Measurements from ENCODE around the gene INTS6L.
"Not testable (repeated sequence)": the region's sequence is repeated elsewhere in the genome, so short reads cannot be mapped to it uniquely, and the experiment has no call there.

Gene INTS6L

GRCh38 chrX:135595543-135595942 lies 75.1 kb downstream of the INTS6L start:
- DNase-seq (ENCODE audit: extremely low read depth in 1 of 2, low read depth in 1 of 2) = no peak

DNA sequence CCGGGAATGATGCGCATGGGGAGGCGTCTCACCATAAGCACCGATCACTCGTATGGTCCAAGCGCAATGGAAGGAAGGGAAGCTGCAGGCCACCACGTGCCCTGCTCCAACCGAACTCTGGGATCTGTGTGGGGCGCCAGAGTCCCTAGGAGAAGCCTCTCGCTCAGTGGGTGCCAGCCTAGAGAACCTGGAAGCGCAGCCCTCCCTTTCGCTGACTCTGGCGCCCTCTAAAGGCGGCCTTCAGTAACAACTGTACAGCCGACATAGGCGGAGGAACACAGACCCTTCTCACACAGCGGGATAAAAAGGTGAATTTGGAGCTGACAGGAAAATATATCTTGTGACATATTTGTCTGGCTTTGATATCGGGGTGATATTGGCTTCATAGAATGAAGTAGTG lies 76.0 kb downstream of the INTS6L start:
- peak in 1 of 2 donors; percentile 13 for DNase-seq (ENCODE audit: extremely low read depth in 1 of 2, low read depth in 1 of 2)

- no peak for DNase-seq (ENCODE audit: extremely low read depth in 1 of 2, low read depth in 1 of 2)
Measured at GRCh38 chrX:135605906-135606305, 85.4 kb downstream of the INTS6L start.

- not testable (repeated sequence) for DNase-seq (ENCODE audit: extremely low read depth in 1 of 2, low read depth in 1 of 2)
Measured at GRCh38 chrX:135624408-135625204, 104.1 kb downstream of the INTS6L start.

DNA sequence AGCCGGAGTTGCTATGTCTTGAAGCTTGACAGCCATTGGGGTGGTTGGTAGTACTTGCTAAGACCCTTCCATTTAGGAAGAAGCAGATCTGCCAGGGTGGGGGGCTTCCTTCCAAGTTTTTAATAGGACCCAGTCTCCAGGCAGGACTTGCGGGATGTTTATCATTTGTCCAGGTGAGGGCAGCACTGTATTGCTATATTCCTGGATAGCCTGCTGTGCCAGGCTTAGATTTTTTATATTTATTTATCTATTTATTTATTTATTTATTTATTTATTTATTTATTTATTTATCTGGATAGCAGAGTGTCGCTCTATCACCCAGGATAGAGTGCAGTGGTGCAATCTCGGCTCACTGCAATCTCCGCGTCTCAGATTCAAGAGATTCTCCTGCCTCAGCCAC lies 105.5 kb downstream of the INTS6L start:
- no peak for DNase-seq (ENCODE audit: extremely low read depth in 1 of 2, low read depth in 1 of 2)

DNA sequence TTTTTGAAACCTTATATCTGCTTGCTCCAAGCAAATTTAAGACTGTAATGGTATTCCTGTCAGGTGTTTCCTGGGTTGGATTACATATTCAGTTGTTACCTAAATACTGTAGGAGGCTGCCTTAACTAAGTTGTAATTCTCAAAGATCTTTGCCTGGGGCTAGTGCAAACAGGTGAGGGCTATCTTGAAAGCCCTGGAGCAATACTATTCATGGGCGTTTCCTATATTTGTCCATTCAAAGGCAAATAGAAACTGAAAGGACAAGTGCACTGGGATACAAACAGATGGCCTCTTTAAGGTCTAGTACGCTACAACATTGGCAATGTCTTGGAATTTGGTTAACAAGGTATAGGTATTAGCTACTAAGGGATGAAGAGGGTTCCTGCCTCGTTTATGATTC lies 108.9 kb downstream of the INTS6L start:
- no peak for DNase-seq (ENCODE audit: extremely low read depth in 1 of 2, low read depth in 1 of 2)
